ENCODE data around the gene TRIP12. TPM values are rescaled to one million over a fixed set of nuclear protein-coding genes. Genes with fewer than 3 reads are reported as not detected.

The TRIP12 gene
- total and polyA plus RNA-seq, 2 of the 13 experiments (the other 11 are each of a cell fraction or from before 2014, with no cell fraction given), result 72.1 to 153 TPM

- TF ChIP-seq, protein P1, sequence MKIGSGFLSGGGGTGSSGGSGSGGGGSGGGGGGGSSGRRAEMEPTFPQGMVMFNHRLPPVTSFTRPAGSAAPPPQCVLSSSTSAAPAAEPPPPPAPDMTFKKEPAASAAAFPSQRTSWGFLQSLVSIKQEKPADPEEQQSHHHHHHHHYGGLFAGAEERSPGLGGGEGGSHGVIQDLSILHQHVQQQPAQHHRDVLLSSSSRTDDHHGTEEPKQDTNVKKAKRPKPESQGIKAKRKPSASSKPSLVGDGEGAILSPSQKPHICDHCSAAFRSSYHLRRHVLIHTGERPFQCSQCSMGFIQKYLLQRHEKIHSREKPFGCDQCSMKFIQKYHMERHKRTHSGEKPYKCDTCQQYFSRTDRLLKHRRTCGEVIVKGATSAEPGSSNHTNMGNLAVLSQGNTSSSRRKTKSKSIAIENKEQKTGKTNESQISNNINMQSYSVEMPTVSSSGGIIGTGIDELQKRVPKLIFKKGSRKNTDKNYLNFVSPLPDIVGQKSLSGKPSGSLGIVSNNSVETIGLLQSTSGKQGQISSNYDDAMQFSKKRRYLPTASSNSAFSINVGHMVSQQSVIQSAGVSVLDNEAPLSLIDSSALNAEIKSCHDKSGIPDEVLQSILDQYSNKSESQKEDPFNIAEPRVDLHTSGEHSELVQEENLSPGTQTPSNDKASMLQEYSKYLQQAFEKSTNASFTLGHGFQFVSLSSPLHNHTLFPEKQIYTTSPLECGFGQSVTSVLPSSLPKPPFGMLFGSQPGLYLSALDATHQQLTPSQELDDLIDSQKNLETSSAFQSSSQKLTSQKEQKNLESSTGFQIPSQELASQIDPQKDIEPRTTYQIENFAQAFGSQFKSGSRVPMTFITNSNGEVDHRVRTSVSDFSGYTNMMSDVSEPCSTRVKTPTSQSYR (CRISPR knock-in tag; IDR thresholded peaks at IDR 0.05; ENCODE audit: borderline replicate concordance), result peak; percentile 21; the same call in 1 of the 2 replicates
- TF ChIP-seq ZNF468 (CRISPR knock-in tag; IDR thresholded peaks at IDR 0.05) (no peak), ZNF547 (CRISPR knock-in tag; IDR thresholded peaks at IDR 0.05) (no peak), ZNF264 (CRISPR knock-in tag; IDR thresholded peaks at IDR 0.05) (peak; percentile 50; the same call in 1 of the 2 replicates), HDAC1 (CRISPR knock-in tag; IDR thresholded peaks at IDR 0.05) (peak; percentile 96), ZNF550 (CRISPR knock-in tag; IDR thresholded peaks at IDR 0.05; ENCODE audit: borderline replicate concordance) (no peak), ZNF407 (CRISPR knock-in tag; IDR thresholded peaks at IDR 0.05; ENCODE audit: not compliant biosample characterization) (peak; percentile 48), RFX3 (CRISPR knock-in tag; IDR thresholded peaks at IDR 0.05) (peak; percentile 98), ZNF274 (CRISPR knock-in tag; IDR thresholded peaks at IDR 0.05) (peak; percentile 84; the same call in 1 of the 2 replicates), ZKSCAN5 (CRISPR knock-in tag; IDR thresholded peaks at IDR 0.05) (no peak), ZFP91 (CRISPR knock-in tag; IDR thresholded peaks at IDR 0.05; ENCODE audit: borderline replicate concordance) (peak; percentile 53; the same call in 1 of the 2 replicates), KLF11 (CRISPR knock-in tag; IDR thresholded peaks at IDR 0.05) (no peak; the same call in none of the 2 replicates)
- TF ChIP-seq, protein P2, sequence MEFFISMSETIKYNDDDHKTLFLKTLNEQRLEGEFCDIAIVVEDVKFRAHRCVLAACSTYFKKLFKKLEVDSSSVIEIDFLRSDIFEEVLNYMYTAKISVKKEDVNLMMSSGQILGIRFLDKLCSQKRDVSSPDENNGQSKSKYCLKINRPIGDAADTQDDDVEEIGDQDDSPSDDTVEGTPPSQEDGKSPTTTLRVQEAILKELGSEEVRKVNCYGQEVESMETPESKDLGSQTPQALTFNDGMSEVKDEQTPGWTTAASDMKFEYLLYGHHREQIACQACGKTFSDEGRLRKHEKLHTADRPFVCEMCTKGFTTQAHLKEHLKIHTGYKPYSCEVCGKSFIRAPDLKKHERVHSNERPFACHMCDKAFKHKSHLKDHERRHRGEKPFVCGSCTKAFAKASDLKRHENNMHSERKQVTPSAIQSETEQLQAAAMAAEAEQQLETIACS (CRISPR knock-in tag; IDR thresholded peaks at IDR 0.05), result 0 out of 2 replicates have a peak, but pooled peaks have one; percentile 5
Measured at GRCh38 chr2:229922449-229923386, 909 bp upstream of the TRIP12 start, which contains the start of gene FBXO36 (continued).
